SK-N-SH treated with all-trans-retinoic acid at 6 μM for 48 hours (cell line): Measurements from ENCODE around the gene MAMDC4.

ENCODE experiments used
- ATAC-seq: fragments of 200-7000 bp; cut with Tn5 transposase; 3 replicates; pipeline ENCODE4 v1.9.1; 2020; ENCODE audit warnings: mild to moderate bottlenecking, moderate library complexity
- BACH2 ChIP-seq: fragments of 250-450 bp; sonication (Bioruptor Pico); IDR thresholded peaks from 2 replicates; pipeline ENCODE4 v1.9.0; 2021; ENCODE audit warnings: mild to moderate bottlenecking, borderline replicate concordance
- CSDC2 ChIP-seq: fragments of 250-450 bp; sonication (Bioruptor Pico); IDR thresholded peaks from 2 replicates; pipeline ENCODE4 v1.5.0; 2020; ENCODE audit warnings: mild to moderate bottlenecking, moderate library complexity
- ESRRG ChIP-seq: fragments of 250-450 bp; sonication (Bioruptor Pico); IDR thresholded peaks from 2 replicates; pipeline ENCODE4 v1.6.1; 2021; ENCODE audit warnings: mild to moderate bottlenecking
- GLIS3 ChIP-seq: fragments of 250-450 bp; sonication (Bioruptor Pico); IDR thresholded peaks from 2 replicates; pipeline ENCODE4 v1.5.0; 2020; ENCODE audit warnings: mild to moderate bottlenecking, moderate library complexity
- ISL1 ChIP-seq: fragments of 250-450 bp; sonication (Bioruptor Pico); IDR thresholded peaks from 2 replicates; pipeline ENCODE4 v2.1.2; 2022; ENCODE audit warnings: mild to moderate bottlenecking, moderate library complexity
- OSR1 ChIP-seq: fragments of 250-450 bp; sonication (Bioruptor Pico); IDR thresholded peaks from 2 replicates; pipeline ENCODE4 v1.8.0; 2022; ENCODE audit warnings: moderate library complexity, mild to moderate bottlenecking, inconsistent platforms
- POU6F1 ChIP-seq: fragments of 250-450 bp; sonication (Bioruptor Pico); IDR thresholded peaks from 2 replicates; pipeline ENCODE4 v1.8.0; 2021; ENCODE audit warnings: low read depth, mild to moderate bottlenecking, moderate library complexity, borderline replicate concordance
- PPARA ChIP-seq: fragments of 250-450 bp; sonication (Bioruptor Pico); IDR thresholded peaks from 2 replicates; pipeline ENCODE4 v1.5.0; 2020; ENCODE audit warnings: mild to moderate bottlenecking, borderline replicate concordance
- RARB ChIP-seq: fragments of 250-450 bp; sonication (Bioruptor Pico); IDR thresholded peaks from 2 replicates; pipeline ENCODE4 v1.8.0; 2021; ENCODE audit warnings: mild to moderate bottlenecking, moderate library complexity
- TCF4 ChIP-seq: fragments of 250-450 bp; sonication (Bioruptor Pico); IDR thresholded peaks from 2 replicates; pipeline ENCODE4 v1.8.0; 2021; ENCODE audit warnings: mild to moderate bottlenecking, moderate library complexity, borderline replicate concordance
- TOX ChIP-seq: fragments of 250-450 bp; sonication (Bioruptor Pico); IDR thresholded peaks from 2 replicates; pipeline ENCODE4 v1.8.0; 2021; ENCODE audit warnings: mild to moderate bottlenecking, moderate library complexity, borderline replicate concordance
- ZC3H10 ChIP-seq: fragments of 250-450 bp; sonication (Bioruptor Pico); IDR thresholded peaks from 2 replicates; pipeline ENCODE4 v1.5.1; 2021; ENCODE audit warnings: mild to moderate bottlenecking, moderate library complexity
- ZFP30 ChIP-seq: fragments of 450-650 bp; formaldehyde crosslinking; IDR thresholded peaks from 2 replicates; pipeline ENCODE4 v1.5.0; 2022; ENCODE audit warnings: mild to moderate bottlenecking, moderate library complexity
- ZNF565 ChIP-seq: fragments of 450-650 bp; formaldehyde crosslinking; conservative IDR thresholded peaks from 2 replicates; pipeline ENCODE4 v1.5.0; 2020; ENCODE audit warnings: low read depth, mild to moderate bottlenecking, moderate library complexity
- ZNF70 ChIP-seq: fragments of 450-650 bp; formaldehyde crosslinking; IDR thresholded peaks from 2 replicates; pipeline ENCODE4 v1.5.0; 2020; ENCODE audit warnings: mild to moderate bottlenecking, moderate library complexity
- ZNF8 ChIP-seq: fragments of 450-650 bp; formaldehyde crosslinking; IDR thresholded peaks from 2 replicates; pipeline ENCODE4 v1.5.0; 2020; ENCODE audit warnings: mild to moderate bottlenecking, moderate library complexity
- TF ChIP-seq, protein P1 (sequence below): fragments of 250-450 bp; sonication (Bioruptor Pico); IDR thresholded peaks from 2 replicates; pipeline ENCODE4 v1.5.1; 2020; ENCODE audit warnings: low read depth, mild to moderate bottlenecking, moderate library complexity
- TF ChIP-seq, protein P2 (sequence below): fragments of 250-450 bp; sonication (Bioruptor Pico); IDR thresholded peaks from 2 replicates; pipeline ENCODE4 v1.8.0; 2020; ENCODE audit warnings: mild to moderate bottlenecking, moderate library complexity, borderline replicate concordance
- TF ChIP-seq, protein P3 (sequence below): fragments of 250-450 bp; sonication (Bioruptor Pico); IDR thresholded peaks from 2 replicates; pipeline ENCODE4 v1.5.1; 2021; ENCODE audit warnings: mild to moderate bottlenecking, moderate library complexity

MAMDC4 gene

GRCh38 chr9:136824496-136825225 is 27.5 kb upstream of the MAMDC4 start:
- ATAC-seq, result no peak

GRCh38 chr9:136825295-136826187 is 26.6 kb upstream of the MAMDC4 start:
- TF ChIP-seq ESRRG (CRISPR knock-in tag), result no peak
- TF ChIP-seq ZNF70, result no peak
- TF ChIP-seq ZNF565 (CRISPR knock-in tag), result no peak
- no peak for TF ChIP-seq ZFP30 (CRISPR knock-in tag)
- TF ChIP-seq BACH2, result no peak
- TF ChIP-seq, protein P1, sequence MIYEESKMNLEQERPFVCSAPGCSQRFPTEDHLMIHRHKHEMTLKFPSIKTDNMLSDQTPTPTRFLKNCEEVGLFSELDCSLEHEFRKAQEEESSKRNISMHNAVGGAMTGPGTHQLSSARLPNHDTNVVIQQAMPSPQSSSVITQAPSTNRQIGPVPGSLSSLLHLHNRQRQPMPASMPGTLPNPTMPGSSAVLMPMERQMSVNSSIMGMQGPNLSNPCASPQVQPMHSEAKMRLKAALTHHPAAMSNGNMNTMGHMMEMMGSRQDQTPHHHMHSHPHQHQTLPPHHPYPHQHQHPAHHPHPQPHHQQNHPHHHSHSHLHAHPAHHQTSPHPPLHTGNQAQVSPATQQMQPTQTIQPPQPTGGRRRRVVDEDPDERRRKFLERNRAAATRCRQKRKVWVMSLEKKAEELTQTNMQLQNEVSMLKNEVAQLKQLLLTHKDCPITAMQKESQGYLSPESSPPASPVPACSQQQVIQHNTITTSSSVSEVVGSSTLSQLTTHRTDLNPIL (CRISPR knock-in tag), result no peak
- TF ChIP-seq ZNF8 (CRISPR knock-in tag), result no peak
- TF ChIP-seq OSR1, result no peak
- no peak for TF ChIP-seq RARB (CRISPR knock-in tag)
- no peak for TF ChIP-seq POU6F1 (CRISPR knock-in tag)
- TF ChIP-seq CSDC2, result no peak
- TF ChIP-seq, protein P2, sequence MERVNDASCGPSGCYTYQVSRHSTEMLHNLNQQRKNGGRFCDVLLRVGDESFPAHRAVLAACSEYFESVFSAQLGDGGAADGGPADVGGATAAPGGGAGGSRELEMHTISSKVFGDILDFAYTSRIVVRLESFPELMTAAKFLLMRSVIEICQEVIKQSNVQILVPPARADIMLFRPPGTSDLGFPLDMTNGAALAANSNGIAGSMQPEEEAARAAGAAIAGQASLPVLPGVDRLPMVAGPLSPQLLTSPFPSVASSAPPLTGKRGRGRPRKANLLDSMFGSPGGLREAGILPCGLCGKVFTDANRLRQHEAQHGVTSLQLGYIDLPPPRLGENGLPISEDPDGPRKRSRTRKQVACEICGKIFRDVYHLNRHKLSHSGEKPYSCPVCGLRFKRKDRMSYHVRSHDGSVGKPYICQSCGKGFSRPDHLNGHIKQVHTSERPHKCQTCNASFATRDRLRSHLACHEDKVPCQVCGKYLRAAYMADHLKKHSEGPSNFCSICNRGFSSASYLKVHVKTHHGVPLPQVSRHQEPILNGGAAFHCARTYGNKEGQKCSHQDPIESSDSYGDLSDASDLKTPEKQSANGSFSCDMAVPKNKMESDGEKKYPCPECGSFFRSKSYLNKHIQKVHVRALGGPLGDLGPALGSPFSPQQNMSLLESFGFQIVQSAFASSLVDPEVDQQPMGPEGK (CRISPR knock-in tag), result no peak
- TF ChIP-seq TCF4 (CRISPR knock-in tag), result no peak
- TF ChIP-seq, all 23 proteins: peak for 0
- ATAC-seq, result no peak

More at GRCh38 chr9:136824496-136825225, 27.5 kb upstream of the MAMDC4 start:
- TF ChIP-seq POU6F1 (CRISPR knock-in tag), result no peak
- TF ChIP-seq ZNF8 (CRISPR knock-in tag), result no peak
- TF ChIP-seq ESRRG (CRISPR knock-in tag), result no peak
- no peak for TF ChIP-seq TOX (CRISPR knock-in tag)
- TF ChIP-seq CSDC2, result no peak
- TF ChIP-seq ZC3H10 (CRISPR knock-in tag), result no peak
- no peak for TF ChIP-seq ISL1 (CRISPR knock-in tag)
- no peak for TF ChIP-seq PPARA
- no peak for TF ChIP-seq GLIS3 (CRISPR knock-in tag)
- TF ChIP-seq, protein P3, sequence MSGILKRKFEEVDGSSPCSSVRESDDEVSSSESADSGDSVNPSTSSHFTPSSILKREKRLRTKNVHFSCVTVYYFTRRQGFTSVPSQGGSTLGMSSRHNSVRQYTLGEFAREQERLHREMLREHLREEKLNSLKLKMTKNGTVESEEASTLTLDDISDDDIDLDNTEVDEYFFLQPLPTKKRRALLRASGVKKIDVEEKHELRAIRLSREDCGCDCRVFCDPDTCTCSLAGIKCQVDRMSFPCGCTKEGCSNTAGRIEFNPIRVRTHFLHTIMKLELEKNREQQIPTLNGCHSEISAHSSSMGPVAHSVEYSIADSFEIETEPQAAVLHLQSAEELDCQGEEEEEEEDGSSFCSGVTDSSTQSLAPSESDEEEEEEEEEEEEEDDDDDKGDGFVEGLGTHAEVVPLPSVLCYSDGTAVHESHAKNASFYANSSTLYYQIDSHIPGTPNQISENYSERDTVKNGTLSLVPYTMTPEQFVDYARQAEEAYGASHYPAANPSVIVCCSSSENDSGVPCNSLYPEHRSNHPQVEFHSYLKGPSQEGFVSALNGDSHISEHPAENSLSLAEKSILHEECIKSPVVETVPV (CRISPR knock-in tag), result no peak
- TF ChIP-seq, protein P2 (CRISPR knock-in tag), result no peak
- no peak for TF ChIP-seq TCF4 (CRISPR knock-in tag)
